ENCODE results near the gene ARMC2. TPM values are rescaled to one million over a fixed set of nuclear protein-coding genes. Genes with fewer than 3 reads are reported as not detected.

ARMC2 gene
- total and polyA plus RNA-seq, 8 donors, result 0.46 to 13.4 (median 2.3) TPM; not detected in 1

- intact Hi-C loops (cut with DNase I; ENCODE audit: low total_unique reads), result loop anchor here (5.0 kb wide), 1 partner anchor 290 kb away; no protein-coding TSS in a partner anchor
- 90 to 98% (median 96%) methylated on average over 8 of the region's 8 CpGs for WGBS, 5 donors
- Histone ChIP-seq H3K4me1 (peaks cover 0 to 5% (median 2%) of the 10 kb centered on the region in 4 donors), H3K4me3 (no peak overlapping the region), H3K9me3 (no peaks in the 10 kb centered on the region), H3K27ac (no peak overlapping the region), H3K36me3 (no peaks in the 10 kb centered on the region), H3K27me3 (no peaks in the 10 kb centered on the region)
- TF ChIP-seq POLR2A (IDR thresholded peaks at IDR 0.05) (no peak), POLR2AphosphoS5 (IDR thresholded peaks at IDR 0.05) (no peak), EP300 (IDR thresholded peaks at IDR 0.05) (no peak)
- TF ChIP-seq, protein P1, sequence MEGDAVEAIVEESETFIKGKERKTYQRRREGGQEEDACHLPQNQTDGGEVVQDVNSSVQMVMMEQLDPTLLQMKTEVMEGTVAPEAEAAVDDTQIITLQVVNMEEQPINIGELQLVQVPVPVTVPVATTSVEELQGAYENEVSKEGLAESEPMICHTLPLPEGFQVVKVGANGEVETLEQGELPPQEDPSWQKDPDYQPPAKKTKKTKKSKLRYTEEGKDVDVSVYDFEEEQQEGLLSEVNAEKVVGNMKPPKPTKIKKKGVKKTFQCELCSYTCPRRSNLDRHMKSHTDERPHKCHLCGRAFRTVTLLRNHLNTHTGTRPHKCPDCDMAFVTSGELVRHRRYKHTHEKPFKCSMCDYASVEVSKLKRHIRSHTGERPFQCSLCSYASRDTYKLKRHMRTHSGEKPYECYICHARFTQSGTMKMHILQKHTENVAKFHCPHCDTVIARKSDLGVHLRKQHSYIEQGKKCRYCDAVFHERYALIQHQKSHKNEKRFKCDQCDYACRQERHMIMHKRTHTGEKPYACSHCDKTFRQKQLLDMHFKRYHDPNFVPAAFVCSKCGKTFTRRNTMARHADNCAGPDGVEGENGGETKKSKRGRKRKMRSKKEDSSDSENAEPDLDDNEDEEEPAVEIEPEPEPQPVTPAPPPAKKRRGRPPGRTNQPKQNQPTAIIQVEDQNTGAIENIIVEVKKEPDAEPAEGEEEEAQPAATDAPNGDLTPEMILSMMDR (IDR thresholded peaks at IDR 0.05), result no peak
- no peak for DNase-seq
Observed at GRCh38 chr6:108832738-108833137, 15.5 kb upstream of the ARMC2 start.

DNA sequence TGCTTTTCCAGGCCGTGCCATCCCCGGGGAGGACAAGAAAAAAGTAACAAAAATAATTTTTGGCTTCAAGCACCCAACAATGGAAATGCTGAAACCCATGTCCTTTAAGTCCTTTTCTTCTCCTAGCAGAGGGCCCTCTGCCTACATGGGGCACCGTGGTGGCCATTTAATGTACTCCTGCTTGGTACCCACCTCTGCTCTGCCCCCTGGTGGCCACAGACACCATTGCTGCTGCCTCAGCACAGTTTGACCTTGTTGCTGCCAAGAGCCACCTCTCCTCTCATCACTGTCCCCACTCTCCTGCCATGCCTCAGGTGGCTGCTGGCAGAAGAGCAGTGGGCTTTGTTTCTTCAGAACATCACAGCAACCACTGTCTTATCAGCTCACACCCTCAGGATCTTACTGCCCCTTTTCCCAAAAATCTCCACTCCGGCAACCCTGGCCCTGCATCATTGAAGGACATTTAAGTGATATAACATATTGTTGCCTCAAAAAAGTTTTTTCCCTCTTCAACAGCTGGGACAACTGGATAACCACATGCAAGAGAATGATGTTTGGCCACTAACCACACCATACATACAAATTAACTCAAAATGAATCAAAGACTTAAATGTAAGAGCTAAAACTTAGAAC lies 12.9 kb upstream of the ARMC2 start:
- peak; percentile 94 for DNase-seq
- no peak overlapping the region for H3K27ac ChIP-seq
- TF ChIP-seq POLR2A (IDR thresholded peaks at IDR 0.05), result no peak
- peak; percentile 34 to 76 (median 39) for TF ChIP-seq POLR2AphosphoS5 (IDR thresholded peaks at IDR 0.05)
- TF ChIP-seq, protein P1 (IDR thresholded peaks at IDR 0.05), result peak in 6 of 7 experiments; percentile 37 to 98 (median 94)
- intact Hi-C loops (cut with DNase I; ENCODE audit: low total_unique reads), result no loop called here
- H3K4me1 ChIP-seq, result peaks cover 0 to 22% (median 6%) of the 10 kb centered on the region in 4 donors
- WGBS, 5 donors, result 41 to 54% (median 49%) methylated on average over 4 of the region's 4 CpGs
- no peaks in the 10 kb centered on the region for H3K36me3 ChIP-seq
- H3K4me3 ChIP-seq, result no peak overlapping the region
- no peaks in the 10 kb centered on the region for H3K27me3 ChIP-seq
- H3K9me3 ChIP-seq, result no peaks in the 10 kb centered on the region

GRCh38 chr6:108836061-108836460 lies 12.2 kb upstream of the ARMC2 start:
- H3K27me3 ChIP-seq, result no peaks in the 10 kb centered on the region
- 82 to 87% (median 86%) methylated on average over 3 of the region's 3 CpGs for WGBS, 5 donors
- intact Hi-C loops (cut with DNase I; ENCODE audit: low total_unique reads), result no loop called here
- no peak overlapping the region for H3K27ac ChIP-seq
- no peak for DNase-seq
- TF ChIP-seq POLR2A (IDR thresholded peaks at IDR 0.05) (no peak), POLR2AphosphoS5 (IDR thresholded peaks at IDR 0.05) (no peak), EP300 (IDR thresholded peaks at IDR 0.05) (no peak)
- TF ChIP-seq, protein P1 (IDR thresholded peaks at IDR 0.05), result no peak
- H3K4me1 ChIP-seq, result peaks cover 0 to 22% (median 6%) of the 10 kb centered on the region in 4 donors
- no peak overlapping the region for H3K4me3 ChIP-seq
- no peaks in the 10 kb centered on the region for H3K36me3 ChIP-seq
- H3K9me3 ChIP-seq, result no peaks in the 10 kb centered on the region

- TF ChIP-seq POLR2A (IDR thresholded peaks at IDR 0.05) (no peak), POLR2AphosphoS5 (IDR thresholded peaks at IDR 0.05) (no peak), EP300 (IDR thresholded peaks at IDR 0.05) (no peak)
- TF ChIP-seq, protein P1 (IDR thresholded peaks at IDR 0.05), result no peak
- no peak for DNase-seq
- H3K4me1 ChIP-seq, result peaks cover 0 to 22% (median 6%) of the 10 kb centered on the region in 4 donors
- no peaks in the 10 kb centered on the region for H3K36me3 ChIP-seq
- no peak overlapping the region for H3K4me3 ChIP-seq
- 64 to 80% (median 73%) methylated on average over 4 of the region's 4 CpGs for WGBS, 5 donors
- intact Hi-C loops (cut with DNase I; ENCODE audit: low total_unique reads), result no loop called here
- no peaks in the 10 kb centered on the region for H3K27me3 ChIP-seq
- H3K9me3 ChIP-seq, result no peaks in the 10 kb centered on the region
- H3K27ac ChIP-seq, result no peak overlapping the region
Observed at GRCh38 chr6:108837236-108837971, 10.8 kb upstream of the ARMC2 start.
